HepG2 (cell line): ENCODE measurements around the gene MT1F. TPM values are rescaled to one million over a fixed set of nuclear protein-coding genes. Genes with fewer than 3 reads are reported as not detected.
A peak's percentile ranks its signal among the peaks of the same experiment; 100 is the strongest.

Experiments used
- KDM4B ChIP-seq: sonication (generic); formaldehyde crosslinking; IDR thresholded peaks from 2 replicates; pipeline ENCODE4 v1.4.0; 2020; ENCODE audit warnings: missing genetic modification reagents
- KLF16 ChIP-seq, 2 experiments: sonication (generic) in 1 of 2; formaldehyde crosslinking in 1 of 2; IDR thresholded peaks; 2 replicates each; pipeline versions ENCODE4 v1.6.1 to v1.8.0; 2016 to 2023; ENCODE audit warnings: missing genetic modification reagents in 2 of 2, missing compliant biosample characterization in 1 of 2
- MBNL3 ChIP-seq: fragments of 250-450 bp; sonication (Bioruptor Pico); conservative IDR thresholded peaks from 2 replicates; pipeline ENCODE4 v1.8.0; 2022; ENCODE audit warnings: mild to moderate bottlenecking, inconsistent platforms
- NCOR1 ChIP-seq: fragments of 200-600 bp; sonication (generic); IDR thresholded peaks from 2 replicates; pipeline ENCODE4 v1.7.0; 2017; ENCODE audit warnings: antibody characterized with exemption, low read length, borderline replicate concordance
- PTBP1 ChIP-seq: fragments of 200-400 bp; formaldehyde crosslinking; IDR thresholded peaks from 2 replicates; pipeline ENCODE4 v1.6.1; 2018; ENCODE audit warnings: low read length, low read depth; ENCODE audit not compliant: poor library complexity, severe bottlenecking
- RBAK ChIP-seq: sonication (generic); formaldehyde crosslinking; IDR thresholded peaks from 2 replicates; pipeline ENCODE4 v1.5.1; 2020; ENCODE audit warnings: mild to moderate bottlenecking, missing genetic modification reagents
- RBM22 ChIP-seq: fragments of 200-400 bp; formaldehyde crosslinking; optimal IDR thresholded peaks from 2 replicates; pipeline ENCODE3; 2017; ENCODE audit warnings: mild to moderate bottlenecking, low read length, moderate library complexity
- THAP11 ChIP-seq: IDR thresholded peaks from 2 replicates; pipeline ENCODE4 v1.6.1; 2016; ENCODE audit warnings: missing biosample characterization, missing genetic modification reagents
- TOPORS ChIP-seq: sonication (generic); formaldehyde crosslinking; IDR thresholded peaks from 2 replicates; pipeline ENCODE4 v1.8.0; 2023; ENCODE audit warnings: mild to moderate bottlenecking, missing genetic modification reagents
- ZBTB42 ChIP-seq: sonication (generic); formaldehyde crosslinking; IDR thresholded peaks from 2 replicates; pipeline ENCODE4 v1.5.0; 2020; ENCODE audit warnings: mild to moderate bottlenecking, missing genetic modification reagents
- ZNF253 ChIP-seq: sonication (generic); formaldehyde crosslinking; IDR thresholded peaks from 2 replicates; pipeline ENCODE4 v1.8.0; 2022; ENCODE audit warnings: mild to moderate bottlenecking, missing genetic modification reagents, borderline replicate concordance
- ZNF570 ChIP-seq: sonication (generic); formaldehyde crosslinking; IDR thresholded peaks from 2 replicates; pipeline ENCODE4 v1.4.0; 2020; ENCODE audit warnings: mild to moderate bottlenecking, missing genetic modification reagents, borderline replicate concordance
- ZNF616 ChIP-seq: sonication (generic); formaldehyde crosslinking; IDR thresholded peaks from 2 replicates; pipeline ENCODE4 v1.5.0; 2020; ENCODE audit warnings: low read depth, mild to moderate bottlenecking, missing genetic modification reagents
- ZNF879 ChIP-seq: sonication (generic); formaldehyde crosslinking; IDR thresholded peaks from 2 replicates; pipeline ENCODE4 v1.8.1; 2023; ENCODE audit warnings: missing genetic modification reagents
- ZSCAN22 ChIP-seq: sonication (generic); formaldehyde crosslinking; IDR thresholded peaks from 2 replicates; pipeline ENCODE4 v1.4.0; 2020; ENCODE audit warnings: mild to moderate bottlenecking, missing genetic modification reagents
- polyA plus RNA-seq, 8 experiments: library from polyadenylated mRNA; depleted of rRNA in 3 of 8; stranded (reverse) in 7 of 8; unstranded in 1 of 8; fragments of >200 nt; fragmentation: Illumina TruSeq in 4 of 8; extraction: Trizol in 4 of 8; gene quantifications; 2 replicates each; pipeline versions ENCODE4 v1.2.1 to v1.2.3, GENCODE V29; 2011 to 2016; ENCODE audit warnings: low read depth in 4 of 8, missing spikeins in 1 of 8, mixed read lengths in 1 of 8; ENCODE audit not compliant: insufficient read depth in 1 of 8
- total RNA-seq, 5 experiments: library from RNA; depleted of rRNA; stranded (reverse); fragments of >200 nt; fragmentation: Illumina TruSeq; extraction: Trizol; gene quantifications; 2 replicates each; pipeline ENCODE4 v1.2.3, GENCODE V29; 2016; ENCODE audit warnings: low read depth in 1 of 5
- TF ChIP-seq, protein P1 (sequence below): sonication (generic); formaldehyde crosslinking; conservative IDR thresholded peaks from 2 replicates; pipeline ENCODE4 v1.8.1; 2023; ENCODE audit warnings: missing genetic modification reagents
- TF ChIP-seq, protein P2 (sequence below): sonication (generic); formaldehyde crosslinking; IDR thresholded peaks from 2 replicates; pipeline ENCODE4 v1.4.0; 2020; ENCODE audit warnings: missing genetic modification reagents
- TF ChIP-seq, protein P3 (sequence below): sonication (generic); formaldehyde crosslinking; IDR thresholded peaks from 2 replicates; pipeline ENCODE4 v1.5.1; 2020; ENCODE audit warnings: mild to moderate bottlenecking, missing genetic modification reagents, moderate library complexity
- TF ChIP-seq, protein P4 (sequence below): sonication (generic); formaldehyde crosslinking; IDR thresholded peaks from 2 replicates; pipeline ENCODE4 v1.5.1; 2020; ENCODE audit warnings: mild to moderate bottlenecking, missing genetic modification reagents, moderate library complexity
- TF ChIP-seq, protein P5 (sequence below): IDR thresholded peaks from 2 replicates; pipeline ENCODE4 v1.6.1; 2016; ENCODE audit warnings: mild to moderate bottlenecking, missing biosample characterization, missing genetic modification reagents

MT1F gene
- total and polyA plus RNA-seq, 2 of the 13 experiments (the other 11 are each of a cell fraction or from before 2014, with no cell fraction given) = 1.9 to 169 TPM

DNA sequence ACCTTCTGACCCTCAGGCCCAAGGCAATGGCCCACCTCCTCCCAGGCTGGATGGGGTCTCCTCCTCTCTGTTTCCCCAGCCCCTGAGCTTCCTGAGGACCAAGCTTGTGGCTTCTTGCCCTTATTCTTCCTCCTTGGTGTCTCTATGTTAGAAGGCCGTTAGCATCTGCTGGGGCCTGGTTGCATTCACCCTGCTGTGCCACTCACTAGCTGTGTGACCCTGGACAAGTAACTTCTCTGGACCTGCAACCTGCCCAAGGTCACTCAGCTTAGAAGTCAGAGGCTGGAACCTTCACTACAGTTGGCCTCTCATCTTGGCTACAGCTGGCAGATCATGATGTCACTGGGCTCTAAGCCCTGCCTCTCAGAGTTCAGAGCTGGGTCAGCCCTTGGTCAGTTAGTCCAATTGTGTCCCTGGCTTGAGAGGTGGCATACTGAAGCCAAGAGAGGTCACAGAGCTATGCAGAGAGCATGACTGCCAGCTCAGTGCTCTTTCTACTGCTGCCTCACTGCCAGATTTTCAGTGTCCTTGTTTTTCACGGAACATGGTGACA lies 46.4 kb upstream of the MT1F start (continued):
- TF ChIP-seq ZNF616 (no peak), NCOR1 (no peak), KLF16 (CRISPR knock-in tag; IDR thresholded peaks at IDR 0.05) (no peak), RBM22 (no peak), ZNF570 (CRISPR knock-in tag) (no peak), ZSCAN22 (no peak), ZBTB42 (CRISPR knock-in tag) (no peak), ZNF879 (CRISPR knock-in tag) (no peak), KDM4B (CRISPR knock-in tag) (0 out of 2 replicates have a peak, but pooled peaks have one; percentile 37), MBNL3 (CRISPR knock-in tag) (no peak), PTBP1 (no peak), RBAK (CRISPR knock-in tag) (no peak), TOPORS (CRISPR knock-in tag) (no peak), THAP11 (CRISPR knock-in tag) (no peak), ZNF253 (no peak)
- TF ChIP-seq, protein P1, sequence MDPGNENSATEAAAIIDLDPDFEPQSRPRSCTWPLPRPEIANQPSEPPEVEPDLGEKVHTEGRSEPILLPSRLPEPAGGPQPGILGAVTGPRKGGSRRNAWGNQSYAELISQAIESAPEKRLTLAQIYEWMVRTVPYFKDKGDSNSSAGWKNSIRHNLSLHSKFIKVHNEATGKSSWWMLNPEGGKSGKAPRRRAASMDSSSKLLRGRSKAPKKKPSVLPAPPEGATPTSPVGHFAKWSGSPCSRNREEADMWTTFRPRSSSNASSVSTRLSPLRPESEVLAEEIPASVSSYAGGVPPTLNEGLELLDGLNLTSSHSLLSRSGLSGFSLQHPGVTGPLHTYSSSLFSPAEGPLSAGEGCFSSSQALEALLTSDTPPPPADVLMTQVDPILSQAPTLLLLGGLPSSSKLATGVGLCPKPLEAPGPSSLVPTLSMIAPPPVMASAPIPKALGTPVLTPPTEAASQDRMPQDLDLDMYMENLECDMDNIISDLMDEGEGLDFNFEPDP (CRISPR knock-in tag) = no peak
- TF ChIP-seq, protein P2, sequence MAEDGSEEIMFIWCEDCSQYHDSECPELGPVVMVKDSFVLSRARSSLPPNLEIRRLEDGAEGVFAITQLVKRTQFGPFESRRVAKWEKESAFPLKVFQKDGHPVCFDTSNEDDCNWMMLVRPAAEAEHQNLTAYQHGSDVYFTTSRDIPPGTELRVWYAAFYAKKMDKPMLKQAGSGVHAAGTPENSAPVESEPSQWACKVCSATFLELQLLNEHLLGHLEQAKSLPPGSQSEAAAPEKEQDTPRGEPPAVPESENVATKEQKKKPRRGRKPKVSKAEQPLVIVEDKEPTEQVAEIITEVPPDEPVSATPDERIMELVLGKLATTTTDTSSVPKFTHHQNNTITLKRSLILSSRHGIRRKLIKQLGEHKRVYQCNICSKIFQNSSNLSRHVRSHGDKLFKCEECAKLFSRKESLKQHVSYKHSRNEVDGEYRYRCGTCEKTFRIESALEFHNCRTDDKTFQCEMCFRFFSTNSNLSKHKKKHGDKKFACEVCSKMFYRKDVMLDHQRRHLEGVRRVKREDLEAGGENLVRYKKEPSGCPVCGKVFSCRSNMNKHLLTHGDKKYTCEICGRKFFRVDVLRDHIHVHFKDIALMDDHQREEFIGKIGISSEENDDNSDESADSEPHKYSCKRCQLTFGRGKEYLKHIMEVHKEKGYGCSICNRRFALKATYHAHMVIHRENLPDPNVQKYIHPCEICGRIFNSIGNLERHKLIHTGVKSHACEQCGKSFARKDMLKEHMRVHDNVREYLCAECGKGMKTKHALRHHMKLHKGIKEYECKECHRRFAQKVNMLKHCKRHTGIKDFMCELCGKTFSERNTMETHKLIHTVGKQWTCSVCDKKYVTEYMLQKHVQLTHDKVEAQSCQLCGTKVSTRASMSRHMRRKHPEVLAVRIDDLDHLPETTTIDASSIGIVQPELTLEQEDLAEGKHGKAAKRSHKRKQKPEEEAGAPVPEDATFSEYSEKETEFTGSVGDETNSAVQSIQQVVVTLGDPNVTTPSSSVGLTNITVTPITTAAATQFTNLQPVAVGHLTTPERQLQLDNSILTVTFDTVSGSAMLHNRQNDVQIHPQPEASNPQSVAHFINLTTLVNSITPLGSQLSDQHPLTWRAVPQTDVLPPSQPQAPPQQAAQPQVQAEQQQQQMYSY (CRISPR knock-in tag) = no peak
- TF ChIP-seq, protein P3, sequence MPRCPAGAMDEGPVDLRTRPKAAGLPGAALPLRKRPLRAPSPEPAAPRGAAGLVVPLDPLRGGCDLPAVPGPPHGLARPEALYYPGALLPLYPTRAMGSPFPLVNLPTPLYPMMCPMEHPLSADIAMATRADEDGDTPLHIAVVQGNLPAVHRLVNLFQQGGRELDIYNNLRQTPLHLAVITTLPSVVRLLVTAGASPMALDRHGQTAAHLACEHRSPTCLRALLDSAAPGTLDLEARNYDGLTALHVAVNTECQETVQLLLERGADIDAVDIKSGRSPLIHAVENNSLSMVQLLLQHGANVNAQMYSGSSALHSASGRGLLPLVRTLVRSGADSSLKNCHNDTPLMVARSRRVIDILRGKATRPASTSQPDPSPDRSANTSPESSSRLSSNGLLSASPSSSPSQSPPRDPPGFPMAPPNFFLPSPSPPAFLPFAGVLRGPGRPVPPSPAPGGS = no peak
- TF ChIP-seq, protein P4, sequence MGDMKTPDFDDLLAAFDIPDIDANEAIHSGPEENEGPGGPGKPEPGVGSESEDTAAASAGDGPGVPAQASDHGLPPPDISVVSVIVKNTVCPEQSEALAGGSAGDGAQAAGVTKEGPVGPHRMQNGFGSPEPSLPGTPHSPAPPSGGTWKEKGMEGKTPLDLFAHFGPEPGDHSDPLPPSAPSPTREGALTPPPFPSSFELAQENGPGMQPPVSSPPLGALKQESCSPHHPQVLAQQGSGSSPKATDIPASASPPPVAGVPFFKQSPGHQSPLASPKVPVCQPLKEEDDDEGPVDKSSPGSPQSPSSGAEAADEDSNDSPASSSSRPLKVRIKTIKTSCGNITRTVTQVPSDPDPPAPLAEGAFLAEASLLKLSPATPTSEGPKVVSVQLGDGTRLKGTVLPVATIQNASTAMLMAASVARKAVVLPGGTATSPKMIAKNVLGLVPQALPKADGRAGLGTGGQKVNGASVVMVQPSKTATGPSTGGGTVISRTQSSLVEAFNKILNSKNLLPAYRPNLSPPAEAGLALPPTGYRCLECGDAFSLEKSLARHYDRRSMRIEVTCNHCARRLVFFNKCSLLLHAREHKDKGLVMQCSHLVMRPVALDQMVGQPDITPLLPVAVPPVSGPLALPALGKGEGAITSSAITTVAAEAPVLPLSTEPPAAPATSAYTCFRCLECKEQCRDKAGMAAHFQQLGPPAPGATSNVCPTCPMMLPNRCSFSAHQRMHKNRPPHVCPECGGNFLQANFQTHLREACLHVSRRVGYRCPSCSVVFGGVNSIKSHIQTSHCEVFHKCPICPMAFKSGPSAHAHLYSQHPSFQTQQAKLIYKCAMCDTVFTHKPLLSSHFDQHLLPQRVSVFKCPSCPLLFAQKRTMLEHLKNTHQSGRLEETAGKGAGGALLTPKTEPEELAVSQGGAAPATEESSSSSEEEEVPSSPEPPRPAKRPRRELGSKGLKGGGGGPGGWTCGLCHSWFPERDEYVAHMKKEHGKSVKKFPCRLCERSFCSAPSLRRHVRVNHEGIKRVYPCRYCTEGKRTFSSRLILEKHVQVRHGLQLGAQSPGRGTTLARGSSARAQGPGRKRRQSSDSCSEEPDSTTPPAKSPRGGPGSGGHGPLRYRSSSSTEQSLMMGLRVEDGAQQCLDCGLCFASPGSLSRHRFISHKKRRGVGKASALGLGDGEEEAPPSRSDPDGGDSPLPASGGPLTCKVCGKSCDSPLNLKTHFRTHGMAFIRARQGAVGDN (CRISPR knock-in tag) = peak; percentile 0; the same call in 1 of the 2 replicates
- TF ChIP-seq, protein P5, sequence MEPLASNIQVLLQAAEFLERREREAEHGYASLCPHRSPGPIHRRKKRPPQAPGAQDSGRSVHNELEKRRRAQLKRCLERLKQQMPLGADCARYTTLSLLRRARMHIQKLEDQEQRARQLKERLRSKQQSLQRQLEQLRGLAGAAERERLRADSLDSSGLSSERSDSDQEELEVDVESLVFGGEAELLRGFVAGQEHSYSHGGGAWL (CRISPR knock-in tag) = no peak
